T-cell (primary cell): Measurements from ENCODE around the gene RPL10A. TPM values are rescaled to one million over a fixed set of nuclear protein-coding genes. Genes with fewer than 3 reads are reported as not detected.

Experiments used
- ATAC-seq, 4 experiments: fragments of 200-7000 bp in 3 of 4; fragments of 150-1000 bp in 1 of 4; cut with Tn5 transposase; replicated peaks in 1 of 4; 1 replicate in 3 of 4; 2 replicates in 1 of 4; pipeline ENCODE4 v1.10.0; 2021; ENCODE audit warnings: moderate library complexity in 3 of 4, mild to moderate bottlenecking in 2 of 4, moderate number of reproducible peaks in 1 of 4
- CTCF ChIA-PET, 2 donors: fragments of 300-600 bp; sonication (Branson Sonifier 250); formaldehyde crosslinking; loops; one replicate each; lab custom pipeline; 2022; ENCODE audit warnings: antibody characterized with exemption in 2 of 2; lab: Charles Lee
- POLR2A ChIA-PET, 2 donors: fragments of 300-600 bp; sonication (Branson Sonifier 250); formaldehyde crosslinking; loops; one replicate each; lab custom pipeline; 2022; ENCODE audit warnings: antibody characterized with exemption in 2 of 2; lab: Charles Lee
- DNase-seq, 35 experiments: peaks; one replicate each; pipeline versions ENCODE4 v3.0.0 to v3.0.0-alpha.2; 2013 to 2023
- H3K27ac ChIP-seq: one replicate; pipeline ENCODE4 v1.5.1; 2013; ENCODE audit warnings: low read length
- H3K27me3 ChIP-seq, 2 experiments: replicated peaks in 1 of 2; 1 replicate in 1 of 2; 2 replicates in 1 of 2; pipeline versions ENCODE4 v1.6.1 to v1.7.0; 2013; ENCODE audit warnings: low read length in 1 of 2, mixed read lengths in 1 of 2; ENCODE audit not compliant: control insufficient read depth in 2 of 2, insufficient read depth in 2 of 2; ENCODE audit errors: extremely low read depth in 1 of 2
- H3K36me3 ChIP-seq, 2 donors: 1 replicate in 1 of 2; 2 replicates in 1 of 2; pipeline versions ENCODE4 v1.6.1 to v1.7.0; 2013; ENCODE audit warnings: low read length in 1 of 2; ENCODE audit not compliant: control insufficient read depth in 2 of 2, insufficient read depth in 1 of 2; ENCODE audit errors: extremely low read depth in 1 of 2
- H3K4me1 ChIP-seq, 2 experiments: 1 replicate in 1 of 2; 2 replicates in 1 of 2; pipeline versions ENCODE4 v1.6.1 to v1.7.0; 2013; ENCODE audit warnings: low read length in 2 of 2, mixed read lengths in 1 of 2; ENCODE audit not compliant: insufficient read depth in 2 of 2, control insufficient read depth in 1 of 2; ENCODE audit errors: extremely low read depth in 1 of 2
- H3K4me3 ChIP-seq, 2 donors: 1 replicate in 1 of 2; 2 replicates in 1 of 2; pipeline versions ENCODE4 v1.5.1 to v1.7.0; 2013; ENCODE audit warnings: mild to moderate bottlenecking in 2 of 2, low read length in 1 of 2, moderate library complexity in 1 of 2; ENCODE audit not compliant: control insufficient read depth in 1 of 2; ENCODE audit errors: extremely low read depth in 1 of 2
- H3K9me3 ChIP-seq: 2 replicates; pipeline ENCODE4 v1.7.0; 2013
- H3K27ac Mint-ChIP-seq, 2 donors: one replicate each; pipeline ENCODE4 v1.8.0; 2020 to 2021; ENCODE audit warnings: mild to moderate bottlenecking in 2 of 2, mixed read lengths in 2 of 2
- H3K27me3 Mint-ChIP-seq, 2 donors: one replicate each; pipeline ENCODE4 v1.8.0; 2021 to 2022; ENCODE audit warnings: mixed read lengths in 2 of 2
- H3K36me3 Mint-ChIP-seq: one replicate; pipeline ENCODE4 v1.8.0; 2021; ENCODE audit warnings: mixed read lengths
- H3K4me1 Mint-ChIP-seq, 3 donors: one replicate each; pipeline ENCODE4 v1.8.0; 2020 to 2022; ENCODE audit warnings: mixed read lengths in 3 of 3, mild to moderate bottlenecking in 1 of 3
- H3K4me3 Mint-ChIP-seq, 3 donors: one replicate each; pipeline ENCODE4 v1.8.0; 2020 to 2022; ENCODE audit warnings: mild to moderate bottlenecking in 3 of 3, mixed read lengths in 3 of 3, moderate library complexity in 3 of 3
- H3K9me3 Mint-ChIP-seq, 3 donors: one replicate each; pipeline ENCODE4 v1.8.0; 2020 to 2022; ENCODE audit warnings: mixed read lengths in 3 of 3
- WGBS: methylation state at CpG from one replicate; pipeline ENCODE4 v1.1.5; 2013; ENCODE audit warnings: missing lambda C conversion rate; ENCODE audit not compliant: insufficient coverage; 5-methylcytosine and 5-hydroxymethylcytosine counted together
- total RNA-seq, 35 experiments: library from RNA in 6 of 35; stranded (reverse) in 6 of 35; fragments of 120-200 nt in 1 of 35; gene quantifications; one replicate each; pipeline versions ENCODE4 v1.2.1 to v1.2.4 and lab custom pipeline; 2013 to 2026

RPL10A gene
- total RNA-seq, 5 donors from 2014 or later (not counting 1 experiment from before 2014, with no cell fraction given): 1,890 to 2,203 (median 2,081) TPM

- Mint-ChIP-seq H3K27ac (peak within 1 kb of the TSS; percentile 68 to 73), H3K4me1 (peaks cover 41 to 49% (median 43%) of the 10 kb centered on the region in 3 donors), H3K27me3 (no peaks in the 10 kb centered on the region), H3K36me3 (peaks cover 13% of the 10 kb centered on the region), H3K9me3 (no peaks in the 10 kb centered on the region), H3K4me3 (peak within 1 kb of the TSS; percentile 79 to 83 (median 81))
- Histone ChIP-seq H3K4me3 (peak within 1 kb of the TSS; percentile 63 to 66), H3K27me3 (peaks cover 0 to 2% of the 10 kb centered on the region in 2 experiments), H3K4me1 (peaks cover 9 to 29% of the 10 kb centered on the region in 2 experiments), H3K27ac (peak within 1 kb of the TSS; percentile 57), H3K36me3 (peaks cover 6 to 11% of the 10 kb centered on the region in 2 donors), H3K9me3 (no peaks in the 10 kb centered on the region)
- ATAC-seq (peak; percentile 76 to 81 (median 78)), DNase-seq (peak; percentile 36 to 95 (median 71))
- ChIA-PET CTCF (interaction anchor here (0.6 to 6.5 kb wide), 9 partner anchors 10 to 157 kb away, joined by 3 to 67 read pairs (median 4); partner anchors contain the start of genes PPARD (in 1 of the 2) and RPL10A (in 1 of the 2)), POLR2A (interaction anchor here (0.6 to 0.7 kb wide), 3 partner anchors 76 to 1807 kb away, joined by 3 read pairs; no protein-coding TSS in a partner anchor)
- under 1% methylated on average over 76 of the region's 87 CpGs for WGBS
Observed at GRCh38 chr6:35452183-35453090, 15.8 kb upstream of the RPL10A start, which contains the start of gene FANCE. FANCE (plus strand) TSS chr6:35452338; CDS start chr6:35452546, 208 bp downstream.

DNA sequence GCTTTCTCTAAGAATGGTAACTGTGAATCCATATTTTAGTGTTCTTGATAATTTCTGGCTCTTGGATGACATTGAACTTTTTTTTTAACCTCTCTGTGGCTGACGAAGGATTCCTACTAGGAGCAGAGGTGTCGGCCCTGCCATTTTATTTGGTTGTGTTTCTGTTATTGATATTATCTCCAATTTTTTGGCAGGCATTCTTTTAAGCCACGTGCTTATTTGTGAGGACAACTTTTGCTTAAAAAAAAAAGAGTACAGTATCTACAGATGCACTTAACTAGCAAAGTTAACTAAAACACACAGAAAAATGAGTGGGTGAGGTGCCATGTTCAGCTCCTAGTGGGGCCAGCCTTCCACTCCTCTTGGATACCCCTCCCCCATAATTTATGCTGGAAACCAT, 15.0 kb upstream of the RPL10A start:
- Mint-ChIP-seq H3K4me3 (peak overlapping the region; percentile 75 to 82 (median 81)), H3K4me1 (peaks cover 41 to 49% (median 43%) of the 10 kb centered on the region in 3 donors), H3K9me3 (no peaks in the 10 kb centered on the region), H3K36me3 (peaks cover 18% of the 10 kb centered on the region), H3K27me3 (no peaks in the 10 kb centered on the region), H3K27ac (peak overlapping the region in 1 of 2 donors; percentile 11)
- Histone ChIP-seq H3K4me1 (peaks cover 9 to 29% of the 10 kb centered on the region in 2 experiments), H3K4me3 (peak overlapping the region in 1 of 2 donors; percentile 63), H3K27ac (no peak overlapping the region), H3K36me3 (peaks cover 10 to 13% of the 10 kb centered on the region in 2 donors), H3K9me3 (no peaks in the 10 kb centered on the region), H3K27me3 (peaks cover 0 to 1% of the 10 kb centered on the region in 2 experiments)
- ChIA-PET CTCF (interaction anchor here in 1 of 2 donors (1.1 to 1.7 kb wide), 2 partner anchors 14 to 158 kb away, joined by 3 to 4 read pairs; partner anchors contain the start of gene RPL10A), POLR2A (interaction anchor here in 1 of 2 donors (0.7 kb wide), 1 partner anchor 97 kb away, joined by 3 read pairs; no protein-coding TSS in a partner anchor)
- WGBS: no CpG with 5 or more reads among the region's 3 CpGs
- no peak for ATAC-seq
- no peak for DNase-seq

DNA sequence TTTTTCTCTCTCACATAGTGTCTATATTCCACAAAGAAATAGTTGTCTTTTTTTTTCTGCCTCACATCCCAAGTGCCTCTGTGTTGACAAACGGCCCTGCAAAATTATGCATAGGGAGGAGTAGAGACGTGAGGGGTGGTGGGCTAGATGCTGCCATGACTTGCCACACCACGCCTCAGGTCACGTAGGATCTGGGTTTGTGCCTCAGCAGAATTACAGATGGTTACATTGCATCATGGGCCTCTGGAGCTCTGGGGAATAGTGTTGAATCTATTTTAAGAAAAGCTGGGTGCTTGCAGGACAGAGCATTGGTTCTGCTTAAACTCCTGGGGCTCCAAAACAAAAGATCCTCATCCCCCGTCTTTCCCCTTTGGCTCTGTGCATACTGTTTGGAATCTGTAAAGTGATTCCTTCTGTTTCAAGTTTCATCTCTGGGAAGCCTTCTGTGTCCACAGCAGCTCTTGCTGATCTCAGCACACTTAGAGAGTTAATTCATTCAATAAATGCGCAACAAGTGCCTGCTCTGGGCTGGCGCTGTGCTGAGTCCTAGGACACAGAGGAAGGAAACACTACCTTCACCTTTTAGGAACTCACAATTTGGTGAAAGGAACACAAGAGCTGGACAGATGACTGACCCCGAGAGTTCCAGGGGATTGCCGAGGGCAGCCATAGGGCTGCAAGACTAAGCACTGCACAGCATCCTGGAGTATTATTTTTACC, 13.7 kb upstream of the RPL10A start:
- Histone ChIP-seq H3K27me3 (no peaks in the 10 kb centered on the region), H3K27ac (no peak overlapping the region), H3K36me3 (peaks cover 12 to 14% of the 10 kb centered on the region in 2 donors), H3K9me3 (no peaks in the 10 kb centered on the region), H3K4me3 (no peak overlapping the region), H3K4me1 (peaks cover 9 to 24% of the 10 kb centered on the region in 2 experiments)
- Mint-ChIP-seq H3K4me3 (peak overlapping the region in 2 of 3 donors; percentile 14 to 81), H3K27me3 (no peaks in the 10 kb centered on the region), H3K9me3 (no peaks in the 10 kb centered on the region), H3K4me1 (peaks cover 38 to 45% (median 39%) of the 10 kb centered on the region in 3 donors), H3K36me3 (peaks cover 24% of the 10 kb centered on the region), H3K27ac (no peak overlapping the region)
- DNase-seq (no peak), ATAC-seq (no peak)
- WGBS: 97% methylated on average over 6 of the region's 9 CpGs
- ChIA-PET CTCF (no interaction called here), POLR2A (interaction anchor here in 1 of 2 donors (0.6 to 0.7 kb wide), 2 partner anchors 18 to 286 kb away, joined by 3 to 4 read pairs; no protein-coding TSS in a partner anchor)

GRCh38 chr6:35457907-35458306, 10.3 kb upstream of the RPL10A start:
- Mint-ChIP-seq H3K4me1 (peaks cover 18 to 27% (median 20%) of the 10 kb centered on the region in 3 donors), H3K36me3 (peaks cover 38% of the 10 kb centered on the region), H3K9me3 (no peaks in the 10 kb centered on the region), H3K27ac (no peak overlapping the region), H3K4me3 (no peak overlapping the region), H3K27me3 (no peaks in the 10 kb centered on the region)
- ATAC-seq (no peak), DNase-seq (no peak)
- Histone ChIP-seq H3K36me3 (peaks cover 16 to 18% of the 10 kb centered on the region in 2 donors), H3K4me1 (peaks cover 5 to 8% of the 10 kb centered on the region in 2 experiments), H3K27me3 (no peaks in the 10 kb centered on the region), H3K27ac (no peak overlapping the region), H3K9me3 (no peaks in the 10 kb centered on the region), H3K4me3 (no peak overlapping the region)
- ChIA-PET POLR2A (no interaction called here), CTCF (interaction anchor here (0.5 to 0.7 kb wide), 3 partner anchors 10 to 483 kb away, joined by 3 read pairs; partner anchors contain the start of gene RPL10A (in 1 of the 2))
- WGBS: 96% methylated on average over 3 of the region's 4 CpGs

DNA sequence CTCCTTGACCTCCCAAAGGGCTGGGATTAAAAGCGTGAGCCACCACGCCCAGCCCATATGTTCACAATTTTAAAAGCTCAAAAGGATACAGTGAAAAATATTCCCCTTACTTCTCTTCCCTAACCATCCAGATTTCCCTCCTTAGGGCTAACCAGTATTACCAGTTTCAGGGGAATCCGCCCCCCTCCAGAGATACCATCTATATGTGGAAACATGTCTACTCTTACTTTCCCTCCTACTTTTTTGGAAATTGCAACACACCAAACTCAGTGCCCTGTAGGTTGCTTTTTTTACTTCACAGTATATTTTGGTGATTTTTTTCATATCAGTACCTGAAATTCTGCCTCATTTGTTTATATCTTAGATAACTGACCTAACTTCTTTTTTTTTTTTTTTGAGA, 6.9 kb upstream of the RPL10A start:
- Histone ChIP-seq H3K4me1 (no peaks in the 10 kb centered on the region), H3K36me3 (peaks cover 10% of the 10 kb centered on the region in 2 donors), H3K27me3 (no peaks in the 10 kb centered on the region), H3K9me3 (no peaks in the 10 kb centered on the region), H3K4me3 (no peak overlapping the region), H3K27ac (no peak overlapping the region)
- ChIA-PET CTCF (no interaction called here), POLR2A (no interaction called here)
- 100% methylated on average over 2 of the region's 3 CpGs for WGBS
- Mint-ChIP-seq H3K27ac (no peak overlapping the region), H3K36me3 (peaks cover 36% of the 10 kb centered on the region), H3K4me3 (no peak overlapping the region), H3K4me1 (no peaks in the 10 kb centered on the region), H3K9me3 (no peaks in the 10 kb centered on the region), H3K27me3 (no peaks in the 10 kb centered on the region)
- ATAC-seq (no peak), DNase-seq (no peak)
